ENCODE results near the gene MSANTD1. TPM values are rescaled to one million over a fixed set of nuclear protein-coding genes. Genes with fewer than 3 reads are reported as not detected.

Gene MSANTD1
- total and polyA plus RNA-seq, 2 of the 8 experiments (the other 6 are each of a cell fraction or from before 2014, with no cell fraction given): 0.23 to 0.45 TPM

GRCh38 chr4:3266076-3266475 lies 17.1 kb downstream of the MSANTD1 start (continued):
- no peak for TF ChIP-seq CTBP2 (IDR thresholded peaks at IDR 0.05; ENCODE audit: borderline replicate concordance, insufficient read depth, insufficient read length, low read length)
- no peak for TF ChIP-seq SP1 (IDR thresholded peaks at IDR 0.05; ENCODE audit: low read depth, low read length)
- TF ChIP-seq SIRT6 (IDR thresholded peaks at IDR 0.05; ENCODE audit: low read length): no peak

Data from H1 (cell line).